ENCODE data around the gene SPDEF.

The SPDEF gene

DNA sequence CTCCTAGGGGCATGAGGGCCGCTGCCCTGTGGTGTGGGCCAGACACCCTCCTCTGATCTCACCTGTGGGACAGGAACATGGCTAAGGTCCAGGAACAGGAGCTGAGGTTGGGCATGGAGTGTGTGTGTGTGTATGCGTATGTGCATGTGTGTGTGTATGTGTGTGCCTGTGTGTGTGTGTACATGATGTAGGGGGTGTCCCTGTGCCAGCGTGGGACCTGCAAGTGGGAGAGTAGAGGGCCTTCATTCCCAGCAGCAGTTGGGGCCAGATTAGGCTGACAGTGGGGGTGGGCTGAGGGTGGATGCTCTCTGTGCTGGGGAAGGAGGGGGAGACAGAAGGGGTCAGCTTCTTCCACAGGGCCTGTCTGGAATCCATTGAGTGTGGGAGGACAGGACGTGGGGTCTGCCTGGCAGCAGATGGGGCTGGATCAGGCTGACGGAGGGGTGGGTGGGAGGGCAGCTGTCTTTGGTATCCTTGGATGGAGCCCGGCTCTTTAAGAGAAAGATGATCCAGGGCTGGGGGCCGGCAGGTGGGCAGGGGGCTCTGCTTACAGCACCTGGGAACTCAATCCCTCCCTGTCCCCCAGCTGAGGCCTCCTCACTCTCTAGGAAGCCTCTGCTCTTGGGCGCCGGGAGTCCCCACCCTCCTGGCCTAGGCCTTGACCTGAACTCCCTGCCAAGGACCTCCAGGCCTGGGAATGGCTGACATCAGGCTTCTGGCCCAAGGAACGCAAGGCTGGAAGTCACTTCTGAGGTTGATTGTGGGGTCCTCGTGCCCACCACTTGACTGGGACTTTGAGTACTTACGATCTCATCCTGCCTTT is 44.0 kb downstream of the SPDEF start:
- DNase-seq = no peak

DNA sequence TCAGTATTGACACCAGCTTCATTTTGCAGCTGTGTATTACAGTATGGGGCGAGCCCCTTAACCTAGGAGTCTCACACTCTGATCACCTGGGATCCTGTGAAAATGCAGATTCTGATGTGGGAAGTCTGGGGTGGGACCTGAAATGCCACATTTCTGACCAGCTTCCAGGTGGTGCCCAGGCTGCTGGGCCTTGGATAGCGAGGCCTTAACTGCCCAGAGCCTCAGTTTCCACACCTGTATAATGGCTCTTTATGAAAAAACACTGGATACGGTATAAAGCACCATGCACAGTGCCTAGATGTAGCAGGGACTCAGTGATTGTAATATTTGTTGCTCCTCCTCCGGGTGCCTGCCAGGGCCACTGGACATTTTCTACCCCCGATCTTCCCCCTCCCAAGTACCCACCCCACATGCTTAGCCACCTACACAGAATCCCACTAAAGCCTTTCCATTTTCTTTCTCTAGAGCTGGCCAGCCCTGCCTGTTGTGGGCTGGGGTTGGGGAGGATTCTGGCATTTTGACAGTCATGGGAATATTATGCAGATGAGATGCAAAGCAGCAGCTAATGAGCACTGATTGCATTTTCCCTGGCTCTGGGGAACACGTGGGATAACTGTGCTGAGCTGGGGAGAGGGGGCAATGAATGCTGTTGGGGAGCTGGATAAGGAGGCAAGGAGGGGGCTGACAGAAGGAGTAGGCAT is 44.8 kb downstream of the SPDEF start:
- no peak for DNase-seq

DNA sequence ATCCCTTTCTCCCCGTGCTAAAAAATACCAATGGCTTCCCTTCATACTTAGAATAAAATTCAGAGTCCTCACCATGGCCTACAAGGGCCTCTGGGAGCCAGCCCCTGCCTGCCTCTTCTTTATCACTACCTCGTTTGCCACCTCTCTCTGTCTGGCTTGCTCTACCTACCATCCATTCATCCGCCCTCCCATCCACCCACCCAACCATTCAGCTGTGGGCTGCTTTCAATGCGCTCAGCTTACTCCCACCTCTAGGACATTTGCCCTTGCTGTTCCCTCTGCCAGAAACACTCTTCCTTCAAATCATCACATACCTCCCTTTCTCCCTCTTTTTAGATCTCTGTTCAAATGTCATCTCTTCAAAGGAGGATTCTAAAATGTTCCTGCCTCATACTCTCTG is 45.8 kb downstream of the SPDEF start:
- DNase-seq = no peak

DNA sequence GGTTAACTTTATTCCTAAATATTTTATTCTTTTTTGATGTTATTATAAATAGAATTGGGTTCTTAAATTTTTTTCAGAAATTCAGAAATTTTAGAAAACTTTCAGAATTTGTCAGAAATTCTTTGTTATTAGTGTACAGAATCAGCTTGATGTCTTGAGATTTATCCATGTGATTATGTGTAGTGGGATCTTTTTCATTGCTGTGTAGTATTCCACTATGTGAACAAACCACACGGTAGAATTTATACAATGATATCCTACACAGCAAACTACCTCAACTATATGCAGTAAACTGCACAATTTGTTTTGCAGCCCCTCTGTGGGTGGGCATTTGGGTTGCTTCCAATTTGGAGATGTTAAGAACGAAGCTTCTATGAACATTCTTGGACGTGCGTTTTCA is 46.3 kb downstream of the SPDEF start:
- DNase-seq = no peak

DNA sequence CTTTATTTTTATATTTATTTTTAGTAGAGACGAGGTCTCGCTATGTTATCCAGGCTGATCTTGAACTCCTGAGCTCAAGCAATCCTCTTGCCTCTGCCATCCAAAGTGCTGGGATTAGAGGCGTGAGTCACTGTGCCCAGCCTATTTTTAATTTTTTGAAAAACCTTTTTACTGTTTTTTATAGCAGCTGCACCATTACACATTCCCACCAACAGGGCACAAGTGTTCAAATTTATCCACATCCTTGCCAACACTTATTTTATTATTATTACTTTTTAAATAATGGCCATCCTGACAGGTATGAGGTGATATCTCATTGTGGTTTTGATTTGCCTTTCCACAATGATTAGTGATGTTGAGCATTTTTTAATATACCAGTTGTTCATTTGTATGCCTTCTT is 47.7 kb downstream of the SPDEF start:
- no peak for DNase-seq

DNA sequence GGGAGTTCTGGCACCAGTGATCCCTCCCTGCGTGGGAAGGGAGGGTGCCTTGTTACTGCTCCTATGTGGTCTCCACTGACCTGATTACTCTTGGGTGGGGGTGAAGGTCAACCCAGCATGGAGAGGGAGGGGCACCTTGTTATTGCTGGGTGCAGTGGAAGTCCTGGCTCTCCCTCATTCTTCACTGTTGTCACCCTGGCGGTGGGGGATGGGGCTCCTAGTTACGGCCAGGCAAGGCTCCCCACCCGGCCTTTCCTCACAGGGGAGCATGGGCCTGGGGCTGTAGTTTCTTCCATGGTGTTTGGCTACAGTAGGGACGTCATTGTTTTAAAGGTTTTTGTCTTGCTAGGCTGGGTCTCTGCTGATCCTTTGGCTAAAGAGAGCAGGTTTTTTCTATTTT is 49.4 kb downstream of the SPDEF start:
- DNase-seq = no peak

DNA sequence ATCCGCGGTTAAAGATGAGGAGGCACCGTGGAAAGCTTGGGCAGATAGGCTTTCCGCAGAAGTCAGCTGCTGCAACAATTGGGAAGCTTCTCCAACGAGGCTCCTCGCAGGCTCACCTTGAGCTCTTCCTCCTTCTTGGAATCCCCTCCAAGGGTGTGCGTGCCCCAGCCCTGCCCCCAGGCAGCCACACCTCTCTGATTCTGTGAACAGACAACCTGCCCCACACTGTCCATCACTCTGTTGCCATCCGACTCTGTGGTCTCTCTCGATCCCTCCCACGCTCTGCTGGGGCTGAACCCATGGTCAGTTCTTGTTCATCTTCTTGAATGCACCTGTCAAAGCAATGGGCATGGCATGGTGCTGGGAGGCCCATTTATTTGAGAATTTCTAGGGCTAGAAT is 58.7 kb downstream of the SPDEF start:
- no peak for DNase-seq

DNA sequence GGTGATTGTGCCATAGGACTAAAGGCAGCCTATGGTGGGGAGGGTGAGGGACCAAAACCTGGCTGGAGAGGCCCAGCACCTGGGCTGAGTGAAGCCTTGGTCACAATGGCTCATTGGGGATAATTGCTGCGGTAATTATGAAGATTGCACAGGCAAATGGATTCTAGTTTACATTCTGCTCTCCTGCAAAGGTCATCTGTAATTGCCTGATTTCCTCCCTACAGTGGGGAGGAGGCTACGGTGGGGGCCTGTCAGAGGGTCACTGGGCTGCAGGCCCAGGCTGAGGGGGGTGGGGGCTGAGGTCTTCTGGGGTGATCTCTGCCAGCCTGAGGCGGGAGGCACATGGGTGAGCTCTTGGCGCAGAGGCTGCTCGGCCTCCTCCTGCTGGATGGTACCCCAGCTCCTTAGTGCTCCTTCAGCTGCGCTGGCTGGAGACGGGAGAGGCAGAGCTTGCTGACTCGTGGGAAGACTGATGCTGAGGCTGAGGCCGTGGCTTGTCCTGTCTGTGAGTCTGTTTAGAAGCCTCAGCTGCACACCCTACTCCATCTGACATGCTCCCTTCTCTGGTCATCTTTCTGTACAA is 59.9 kb downstream of the SPDEF start:
- DNase-seq = no peak

DNA sequence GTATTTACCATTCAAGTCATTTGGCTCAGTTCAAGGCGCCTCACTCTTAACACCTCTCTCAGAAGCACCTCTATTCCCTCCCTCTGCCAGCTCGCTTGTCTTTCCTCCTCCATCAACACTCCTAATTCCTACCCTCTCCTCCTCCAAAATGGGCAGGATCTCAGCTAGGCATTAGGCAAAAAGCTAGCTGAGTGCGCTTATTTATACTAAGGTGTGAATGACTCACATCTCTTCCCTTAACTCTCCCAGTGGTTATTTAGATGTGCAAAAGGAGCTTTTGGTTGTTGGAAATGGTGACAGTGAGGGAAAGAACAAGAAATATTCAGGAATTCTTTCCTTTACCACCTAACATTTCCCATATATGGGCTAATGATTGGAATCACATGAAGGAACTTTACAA is 61.2 kb downstream of the SPDEF start:
- no peak for DNase-seq

DNA sequence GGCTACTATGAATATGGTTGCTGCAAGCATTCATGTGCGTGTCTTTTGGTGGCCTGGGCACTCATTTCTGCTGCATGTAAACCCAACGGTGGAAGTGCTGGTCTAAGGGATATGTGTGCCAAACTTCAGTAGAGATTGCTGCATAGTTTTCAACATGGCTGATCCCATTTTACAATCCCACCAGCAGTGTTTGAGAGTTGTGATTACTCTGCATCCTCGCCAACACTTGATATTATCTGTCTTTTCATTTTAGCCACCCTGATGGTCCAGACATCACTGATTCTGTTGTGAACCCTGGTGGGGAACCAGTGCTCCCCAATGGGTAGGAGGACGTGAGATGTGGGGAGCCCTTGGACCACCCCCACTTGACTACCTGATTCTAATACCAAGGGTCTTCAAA is 62.8 kb downstream of the SPDEF start:
- DNase-seq = no peak

DNA sequence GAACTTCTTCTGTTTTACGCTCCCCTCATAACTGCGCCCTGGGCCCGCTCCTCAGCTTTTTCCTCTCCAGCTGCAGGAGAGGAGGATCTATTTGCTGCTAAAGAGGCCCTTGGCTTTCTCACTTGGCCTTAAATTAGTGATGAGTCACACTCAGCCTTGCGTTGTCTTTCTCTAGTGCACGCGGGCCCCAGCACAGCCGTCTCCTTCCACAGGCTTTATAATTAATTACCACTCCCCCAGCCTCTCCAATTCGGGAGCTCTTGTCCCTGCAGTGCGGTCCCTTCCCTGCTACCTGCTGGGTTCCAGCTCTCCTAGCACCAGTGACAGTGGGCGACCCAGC is 65.1 kb downstream of the SPDEF start:
- DNase-seq = peak; percentile 51

DNA sequence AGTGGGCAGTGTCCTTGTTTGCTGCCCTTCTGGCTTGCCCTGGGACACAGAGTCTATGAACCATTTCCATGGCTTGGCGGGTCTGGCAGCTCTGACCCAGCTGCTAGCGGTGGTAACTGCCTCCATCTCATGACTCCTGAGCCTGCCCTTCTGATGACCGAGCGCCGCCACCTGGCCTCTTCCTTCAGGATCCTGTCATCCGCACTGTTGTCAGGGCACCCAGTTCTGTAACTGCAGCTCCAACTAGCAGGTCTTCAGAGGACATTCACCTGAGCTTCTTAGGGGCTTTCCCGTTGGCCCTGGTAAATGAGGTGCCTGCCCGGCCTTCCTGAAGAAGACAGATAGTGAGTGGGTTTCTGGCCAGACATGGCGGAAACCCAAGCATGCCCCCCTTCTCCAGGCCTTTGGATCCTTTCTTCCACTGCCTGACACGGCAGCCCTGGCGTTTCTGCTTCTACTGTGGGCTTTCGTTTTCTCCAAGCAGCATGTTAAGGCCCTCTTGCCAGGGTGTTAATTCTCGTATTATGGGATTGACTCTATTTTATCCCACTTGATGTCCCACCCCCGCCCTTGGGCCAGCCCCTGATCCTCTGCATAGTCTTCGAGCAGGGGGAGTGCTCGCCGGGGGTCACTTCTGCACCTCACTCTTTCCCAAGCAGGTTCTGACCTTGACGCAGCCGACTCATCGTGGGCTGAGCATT is 65.6 kb downstream of the SPDEF start:
- DNase-seq = no peak

DNA sequence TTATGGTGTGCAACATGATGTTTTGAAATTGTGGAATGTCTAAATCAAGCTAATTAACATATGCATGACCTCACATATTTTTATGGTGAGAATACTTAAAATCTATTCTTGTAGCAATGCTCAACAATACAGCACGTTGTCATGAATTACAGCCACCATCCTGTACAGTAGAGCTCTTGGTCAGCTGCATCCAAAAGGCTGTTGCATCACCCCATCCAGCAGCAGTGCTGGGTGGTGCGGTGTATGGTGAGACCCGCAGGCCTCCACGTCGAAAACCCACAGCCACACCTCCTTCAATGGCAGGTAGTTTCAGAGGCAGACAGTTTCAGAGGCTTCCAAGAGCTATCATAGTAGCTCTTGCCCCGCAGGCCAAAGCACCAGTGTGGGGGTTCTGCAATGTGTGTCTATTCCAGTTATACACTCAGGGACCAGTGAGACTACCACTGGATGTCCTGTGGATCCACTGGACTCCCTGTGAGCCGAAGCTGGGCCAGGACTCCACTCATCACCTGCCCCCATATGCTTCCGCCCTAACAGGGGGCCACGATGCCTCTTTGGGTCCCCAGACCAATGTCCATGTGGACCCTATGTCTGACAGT is 66.8 kb downstream of the SPDEF start:
- no peak for DNase-seq

Data from NCI-H446 treated with DMSO at 0.1 percent for 48 hours (cell line).